Activated CD4-positive, alpha-beta T cell treated with anti-CD3 and anti-CD28 coated beads, Interleukin-2, amount 10 ng/mL, durations not matched to agents 7 days and 5 days (primary cell): ENCODE measurements around the gene U2AF1. TPM values are rescaled to one million over a fixed set of nuclear protein-coding genes. Genes with fewer than 3 reads are reported as not detected.

Experiments
- total RNA-seq, 2 experiments: library from RNA; stranded (reverse); gene quantifications; one replicate each; pipeline ENCODE4 v1.2.3, GENCODE V29; 2021

The U2AF1 gene
- total RNA-seq, 2 experiments from 2014 or later: 5.5 to 88.5 TPM

Other genes starting within 250 kb of the U2AF1 start
- gene WDR4, start 228.0 kb downstream of the U2AF1 start, total RNA-seq: 10 to 100 TPM; 23.9 to 32.7 TPM
- 10 to 100 TPM; 25.0 to 27.0 TPM for gene NDUFV3, start 214.3 kb downstream of the U2AF1 start, total RNA-seq
- gene ERVH48-1, start 181.9 kb downstream of the U2AF1 start, total RNA-seq: 1 to 10 TPM; 5.4 to 6.4 TPM
- gene PKNOX1, start 133.0 kb downstream of the U2AF1 start, total RNA-seq: 10 to 100 TPM; 28.7 to 30.1 TPM
- gene CBS, start 31.7 kb downstream of the U2AF1 start, total RNA-seq: 10 to 100 TPM; 31.4 to 31.7 TPM
- gene CRYAA, start 61.4 kb upstream of the U2AF1 start, total RNA-seq: not detected